Measurements from ENCODE around the gene CNOT2.

Gene CNOT2

DNA sequence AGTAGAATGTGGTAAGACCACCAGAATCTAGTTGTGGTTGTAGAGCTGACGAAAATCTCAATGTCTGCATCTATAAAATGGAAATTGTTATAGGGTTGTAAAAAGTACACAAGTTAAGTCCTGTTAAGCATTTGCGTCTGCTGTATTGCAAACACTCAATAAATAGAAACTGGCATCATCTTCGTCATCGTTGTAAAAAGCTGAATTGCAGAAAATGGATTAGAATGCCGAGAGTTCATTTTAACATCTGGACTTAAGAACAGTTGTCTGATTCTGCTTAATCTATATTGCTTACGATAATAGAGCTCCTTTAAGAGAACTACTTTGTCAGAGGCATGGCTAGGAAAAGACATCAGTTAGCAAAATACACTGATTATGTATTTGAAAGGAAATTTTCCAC lies 156.1 kb downstream of the CNOT2 start:
- H3K27ac ChIP-seq, result no peak overlapping the region
- TF ChIP-seq, protein P1, sequence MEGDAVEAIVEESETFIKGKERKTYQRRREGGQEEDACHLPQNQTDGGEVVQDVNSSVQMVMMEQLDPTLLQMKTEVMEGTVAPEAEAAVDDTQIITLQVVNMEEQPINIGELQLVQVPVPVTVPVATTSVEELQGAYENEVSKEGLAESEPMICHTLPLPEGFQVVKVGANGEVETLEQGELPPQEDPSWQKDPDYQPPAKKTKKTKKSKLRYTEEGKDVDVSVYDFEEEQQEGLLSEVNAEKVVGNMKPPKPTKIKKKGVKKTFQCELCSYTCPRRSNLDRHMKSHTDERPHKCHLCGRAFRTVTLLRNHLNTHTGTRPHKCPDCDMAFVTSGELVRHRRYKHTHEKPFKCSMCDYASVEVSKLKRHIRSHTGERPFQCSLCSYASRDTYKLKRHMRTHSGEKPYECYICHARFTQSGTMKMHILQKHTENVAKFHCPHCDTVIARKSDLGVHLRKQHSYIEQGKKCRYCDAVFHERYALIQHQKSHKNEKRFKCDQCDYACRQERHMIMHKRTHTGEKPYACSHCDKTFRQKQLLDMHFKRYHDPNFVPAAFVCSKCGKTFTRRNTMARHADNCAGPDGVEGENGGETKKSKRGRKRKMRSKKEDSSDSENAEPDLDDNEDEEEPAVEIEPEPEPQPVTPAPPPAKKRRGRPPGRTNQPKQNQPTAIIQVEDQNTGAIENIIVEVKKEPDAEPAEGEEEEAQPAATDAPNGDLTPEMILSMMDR (IDR thresholded peaks at IDR 0.05; ENCODE audit: low read depth, low read length), result no peak
- no peaks in the 10 kb centered on the region for H3K36me3 ChIP-seq
- no peak for DNase-seq
- no peaks in the 10 kb centered on the region for H3K9me3 ChIP-seq (ENCODE audit: severe bottlenecking)
- no peak overlapping the region for H3K4me3 ChIP-seq (ENCODE audit: low read depth, low read length)
- no peaks in the 10 kb centered on the region for H3K27me3 ChIP-seq (ENCODE audit: insufficient read depth, low read depth, severe bottlenecking)

DNA sequence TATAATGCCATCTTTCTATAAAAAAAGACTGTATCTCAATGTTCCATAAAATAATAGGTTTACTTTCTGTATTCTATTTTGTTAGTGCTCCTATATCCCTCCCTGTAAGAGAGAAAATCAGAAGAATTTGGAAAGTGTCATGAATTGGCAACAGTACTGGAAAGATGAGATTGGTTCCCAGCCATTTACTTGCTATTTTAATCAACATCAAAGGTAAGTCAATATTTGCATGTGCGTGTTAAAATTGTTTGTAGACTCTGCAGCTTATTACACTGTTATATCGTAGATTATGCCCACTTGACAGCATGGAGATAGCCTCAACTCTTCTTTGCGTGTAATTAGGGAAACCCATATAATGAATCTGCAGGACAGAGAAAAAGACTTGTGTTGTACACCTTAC lies 156.9 kb downstream of the CNOT2 start:
- Histone ChIP-seq H3K36me3 (no peaks in the 10 kb centered on the region), H3K27ac (no peak overlapping the region), H3K4me3 (ENCODE audit: low read depth, low read length) (no peak overlapping the region), H3K27me3 (ENCODE audit: insufficient read depth, low read depth, severe bottlenecking) (no peaks in the 10 kb centered on the region), H3K9me3 (ENCODE audit: severe bottlenecking) (no peaks in the 10 kb centered on the region)
- no peak for DNase-seq
- TF ChIP-seq, protein P1 (IDR thresholded peaks at IDR 0.05; ENCODE audit: low read depth, low read length), result no peak

DNA sequence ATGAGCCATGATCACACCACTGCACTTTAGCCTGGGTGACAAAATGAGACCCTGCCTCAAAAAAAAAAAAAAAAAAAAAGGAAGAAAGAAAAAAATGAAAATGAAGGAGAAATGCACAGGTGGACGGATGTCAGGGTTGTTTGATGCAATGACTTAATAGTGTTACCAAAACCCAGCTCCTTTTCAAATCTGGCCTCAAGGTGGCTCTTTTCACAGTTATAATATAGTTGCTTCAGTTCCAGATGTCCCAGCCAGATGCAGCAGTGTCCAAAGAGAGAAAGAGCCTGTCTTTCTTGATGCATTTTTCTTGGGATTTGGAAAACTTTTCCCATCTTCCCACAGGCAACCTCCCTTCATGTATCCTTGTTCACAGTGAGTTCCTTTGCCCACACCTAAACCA lies 159.4 kb downstream of the CNOT2 start:
- TF ChIP-seq, protein P1 (IDR thresholded peaks at IDR 0.05; ENCODE audit: low read depth, low read length), result no peak
- DNase-seq, result no peak
- no peak overlapping the region for H3K4me3 ChIP-seq (ENCODE audit: low read depth, low read length)
- H3K9me3 ChIP-seq (ENCODE audit: severe bottlenecking), result no peaks in the 10 kb centered on the region
- H3K27ac ChIP-seq, result no peak overlapping the region
- no peaks in the 10 kb centered on the region for H3K27me3 ChIP-seq (ENCODE audit: insufficient read depth, low read depth, severe bottlenecking)
- no peaks in the 10 kb centered on the region for H3K36me3 ChIP-seq

DNA sequence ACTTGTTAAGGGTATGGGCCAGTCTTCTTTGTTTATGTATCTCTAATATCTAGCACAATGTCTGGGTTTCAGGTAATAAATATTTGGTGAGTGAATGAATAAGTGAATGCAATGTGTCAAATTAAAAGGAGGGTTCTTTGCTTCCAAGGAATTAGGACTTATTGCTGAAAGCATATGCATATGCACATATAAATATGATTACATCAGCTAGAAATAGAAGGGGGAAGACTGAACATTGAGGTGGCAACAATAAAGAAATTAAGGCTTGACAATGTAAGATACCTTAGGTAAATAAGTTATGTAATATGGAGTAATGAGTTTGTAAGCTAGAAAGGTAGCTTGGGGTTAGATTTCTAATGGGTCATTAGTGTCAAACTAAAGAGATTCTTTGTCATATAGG lies 160.6 kb downstream of the CNOT2 start:
- H3K9me3 ChIP-seq (ENCODE audit: severe bottlenecking), result no peaks in the 10 kb centered on the region
- no peaks in the 10 kb centered on the region for H3K27me3 ChIP-seq (ENCODE audit: insufficient read depth, low read depth, severe bottlenecking)
- H3K4me3 ChIP-seq (ENCODE audit: low read depth, low read length), result no peak overlapping the region
- no peak overlapping the region for H3K27ac ChIP-seq
- DNase-seq, result no peak
- TF ChIP-seq, protein P1 (IDR thresholded peaks at IDR 0.05; ENCODE audit: low read depth, low read length), result no peak
- H3K36me3 ChIP-seq, result no peaks in the 10 kb centered on the region
